Neural progenitor cell (in vitro differentiated cells): ENCODE measurements around the gene PCNX1. TPM values are rescaled to one million over a fixed set of nuclear protein-coding genes. Genes with fewer than 3 reads are reported as not detected.
"Not testable (repeated sequence)": the region's sequence is repeated elsewhere in the genome, so short reads cannot be mapped to it uniquely, and the experiment has no call there.

Source experiments
- DNase-seq: peaks from one replicate; pipeline ENCODE4 v3.0.0-alpha.2; 2016; ENCODE audit warnings: low spot score
- H2AFZ ChIP-seq: fragments of 200-600 bp; sonication (generic); replicated peaks from 2 replicates; pipeline ENCODE4 v1.6.1; 2016; ENCODE audit warnings: antibody characterized with exemption
- H3F3A ChIP-seq: fragments of 200-600 bp; sonication (generic); 2 replicates; pipeline ENCODE4 v1.6.1; 2016; ENCODE audit warnings: antibody characterized with exemption, low read depth
- H3K27ac ChIP-seq: fragments of 200-600 bp; sonication (generic); 2 replicates; pipeline ENCODE4 v1.5.1; 2016; ENCODE audit warnings: mild to moderate bottlenecking
- H3K27me3 ChIP-seq: fragments of 200-600 bp; sonication (generic); 2 replicates; pipeline ENCODE4 v1.6.1; 2016; ENCODE audit warnings: mild to moderate bottlenecking, moderate library complexity
- H3K36me3 ChIP-seq: fragments of 200-600 bp; sonication (generic); 2 replicates; pipeline ENCODE4 v1.5.1; 2016
- H3K4me1 ChIP-seq: fragments of 200-600 bp; sonication (generic); 2 replicates; pipeline ENCODE4 v1.6.1; 2016; ENCODE audit warnings: mixed run types
- H3K4me2 ChIP-seq: fragments of 200-600 bp; sonication (generic); 2 replicates; pipeline ENCODE4 v1.6.1; 2016
- H3K4me3 ChIP-seq: fragments of 200-600 bp; sonication (generic); 2 replicates; pipeline ENCODE4 v1.5.1; 2016
- H3K79me2 ChIP-seq: fragments of 200-600 bp; sonication (generic); 2 replicates; pipeline ENCODE4 v1.6.1; 2016; ENCODE audit warnings: low read depth
- H3K9ac ChIP-seq: fragments of 200-600 bp; sonication (generic); 2 replicates; pipeline ENCODE4 v1.6.1; 2016
- H3K9me3 ChIP-seq: fragments of 200-600 bp; sonication (generic); 2 replicates; pipeline ENCODE4 v1.5.1; 2016; ENCODE audit warnings: low read depth
- H4K20me1 ChIP-seq: fragments of 200-600 bp; sonication (generic); 2 replicates; pipeline ENCODE4 v1.6.1; 2016; ENCODE audit warnings: low read depth
- H3K27ac Mint-ChIP-seq: 3 replicates; pipeline ENCODE4 v1.8.0; 2021; ENCODE audit warnings: mixed read lengths
- H3K27me3 Mint-ChIP-seq: 2 replicates; pipeline ENCODE4 v1.8.0; 2022; ENCODE audit warnings: low read depth, mild to moderate bottlenecking, inconsistent platforms, moderate library complexity, mixed read lengths; ENCODE audit not compliant: insufficient read depth
- H3K36me3 Mint-ChIP-seq: 3 replicates; pipeline ENCODE4 v1.8.0; 2021; ENCODE audit warnings: mixed read lengths
- H3K4me1 Mint-ChIP-seq: 3 replicates; pipeline ENCODE4 v1.8.0; 2021; ENCODE audit warnings: mixed read lengths
- H3K4me3 Mint-ChIP-seq: 3 replicates; pipeline ENCODE4 v1.8.0; 2021; ENCODE audit warnings: mild to moderate bottlenecking, moderate library complexity, mixed read lengths
- H3K9me3 Mint-ChIP-seq: 3 replicates; pipeline ENCODE4 v1.8.0; 2020; ENCODE audit warnings: mixed read lengths
- CTCF ChIP-seq: fragments of 200-600 bp; sonication (generic); IDR thresholded peaks from 2 replicates; pipeline ENCODE4 v1.5.1; 2017; ENCODE audit warnings: antibody characterized with exemption, mild to moderate bottlenecking
- EZH2 ChIP-seq: fragments of 200-600 bp; sonication (generic); IDR thresholded peaks from 2 replicates; pipeline ENCODE4 v1.6.1; 2017; ENCODE audit warnings: antibody characterized with exemption, mild to moderate bottlenecking, moderate library complexity
- EZH2phosphoT487 ChIP-seq: fragments of 200-600 bp; sonication (generic); IDR thresholded peaks from 2 replicates; pipeline ENCODE4 v1.6.1; 2017; ENCODE audit warnings: antibody characterized with exemption
- total RNA-seq: library from RNA; depleted of rRNA; stranded (reverse); fragments of >200 nt; gene quantifications from 2 replicates; pipeline ENCODE4 v1.2.3, GENCODE V29; 2015; ENCODE audit warnings: low replicate concordance

PCNX1 gene
- total RNA-seq, 1 donor from 2014 or later: 48.6 TPM

GRCh38 chr14:71013551-71014192, 106.4 kb downstream of the PCNX1 start:
- H3K27ac Mint-ChIP-seq: no peak overlapping the region
- H3K4me1 Mint-ChIP-seq: no peaks in the 10 kb centered on the region
- Histone ChIP-seq H3F3A (no peaks in the 10 kb centered on the region), H3K36me3 (peaks cover 15% of the 10 kb centered on the region), H3K4me2 (no peak overlapping the region), H3K4me3 (no peak overlapping the region), H3K27ac (no peak overlapping the region), H3K9ac (no peak overlapping the region), H4K20me1 (no peaks in the 10 kb centered on the region), H3K27me3 (no peaks in the 10 kb centered on the region), H3K9me3 (no peaks in the 10 kb centered on the region), H2AFZ (no peak overlapping the region), H3K4me1 (no peaks in the 10 kb centered on the region), H3K79me2 (no peaks in the 10 kb centered on the region)
- DNase-seq: no peak
- H3K4me3 Mint-ChIP-seq: no peak overlapping the region
- peaks cover 27% of the 10 kb centered on the region for H3K36me3 Mint-ChIP-seq
- no peaks in the 10 kb centered on the region for H3K27me3 Mint-ChIP-seq
- no peaks in the 10 kb centered on the region for H3K9me3 Mint-ChIP-seq
- TF ChIP-seq EZH2 (no peak), EZH2phosphoT487 (no peak), CTCF (no peak)

GRCh38 chr14:71019917-71020316, 112.7 kb downstream of the PCNX1 start:
- H2AFZ ChIP-seq, H3K27me3 Mint-ChIP-seq, H3K27ac ChIP-seq, H4K20me1 ChIP-seq, H3K4me3 ChIP-seq, H3K27ac Mint-ChIP-seq, H3K4me3 Mint-ChIP-seq, H3K4me2 ChIP-seq, H3F3A ChIP-seq, H3K4me1 ChIP-seq, H3K9me3 Mint-ChIP-seq, H3K27me3 ChIP-seq, H3K79me2 ChIP-seq, H3K9ac ChIP-seq, H3K4me1 Mint-ChIP-seq, DNase-seq, H3K9me3 ChIP-seq: not testable (repeated sequence)
- H3K36me3 Mint-ChIP-seq: peaks cover 41% of the 10 kb centered on the region
- peaks cover 15% of the 10 kb centered on the region for H3K36me3 ChIP-seq

- no peak overlapping the region for H3K4me2 ChIP-seq
- Mint-ChIP-seq H3K27me3 (no peaks in the 10 kb centered on the region), H3K4me3 (no peak overlapping the region), H3K9me3 (peaks cover 7% of the 10 kb centered on the region), H3K27ac (no peak overlapping the region), H3K4me1 (no peaks in the 10 kb centered on the region), H3K36me3 (peaks cover 34% of the 10 kb centered on the region)
- H3K36me3 ChIP-seq: peaks cover 15% of the 10 kb centered on the region
- TF ChIP-seq EZH2phosphoT487 (no peak), CTCF (no peak)
- no peak overlapping the region for H3K27ac ChIP-seq
- no peak overlapping the region for H2AFZ ChIP-seq
- no peaks in the 10 kb centered on the region for H3K9me3 ChIP-seq
- H3K9ac ChIP-seq: no peak overlapping the region
- no peaks in the 10 kb centered on the region for H3K79me2 ChIP-seq
- H3K4me3 ChIP-seq: no peak overlapping the region
- no peaks in the 10 kb centered on the region for H3K27me3 ChIP-seq
- H3K4me1 ChIP-seq: no peaks in the 10 kb centered on the region
- peaks cover 3% of the 10 kb centered on the region for H4K20me1 ChIP-seq
- H3F3A ChIP-seq: no peaks in the 10 kb centered on the region
- no peak for DNase-seq
These were observed 114.2 kb downstream of the PCNX1 start for GRCh38 chr14:71021347-71022011.
